Mucosa of descending colon (tissue), 3 donors: ENCODE data around the gene IST1. TPM values are rescaled to one million over a fixed set of nuclear protein-coding genes. Genes with fewer than 3 reads are reported as not detected.

ENCODE experiments used
- ATAC-seq: fragments of 200-7000 bp; cut with Tn5 transposase; one replicate; pipeline ENCODE4 v1.9.1; 2020; ENCODE audit warnings: mild to moderate bottlenecking, moderate library complexity
- DNase-seq, 3 donors: peaks; one replicate each; pipeline ENCODE4 v3.0.0-alpha.2; 2020
- H3K36me3 ChIP-seq: fragments of 200-600 bp; one replicate; pipeline ENCODE4 v1.8.0; 2021; ENCODE audit warnings: low read depth, mild to moderate bottlenecking
- H3K4me1 ChIP-seq: fragments of 200-600 bp; one replicate; pipeline ENCODE4 v1.8.0; 2021; ENCODE audit warnings: low read depth, mild to moderate bottlenecking
- H3K4me3 ChIP-seq: fragments of 200-600 bp; one replicate; pipeline ENCODE4 v1.8.0; 2021; ENCODE audit warnings: mild to moderate bottlenecking
- H3K9me3 ChIP-seq: fragments of 200-600 bp; one replicate; pipeline ENCODE4 v1.8.0; 2021; ENCODE audit warnings: mild to moderate bottlenecking
- CTCF ChIP-seq: fragments of 200-600 bp; IDR thresholded peaks from one replicate; pipeline ENCODE4 v1.8.0; 2022; ENCODE audit warnings: antibody characterized with exemption, mild to moderate bottlenecking
- intact Hi-C, 2 donors: fragments of 100-400 bp; cut with DNase I in 1 of 2; cut with micrococcal nuclease in 1 of 2; formaldehyde crosslinking; loops; one replicate each; pipeline versions ENCODE4 v1.11.0 to v1.11.1; 2022; cut with DNase I, micrococcal nuclease
- total RNA-seq, 3 donors: library from RNA; stranded (reverse); fragmentation: NEBNext Ultra II Directional in 2 of 3; extraction: Animal tissue kit (Norgen Biotek cat#: 25700) in 2 of 3; gene quantifications; one replicate each; pipeline versions ENCODE4 v1.2.1 to v1.2.4, GENCODE V29; 2021 to 2023
- donor health status: DM: no; HTN: no; CAD: no; lungs with moderate emphysema.
- donor health status: DM: no; HTN: no; CAD: no.
- donor health status: DM: no; HTN: yes; CAD: no.

Gene IST1
- total RNA-seq, 3 donors from 2014 or later: 223 to 278 (median 228) TPM

- Histone ChIP-seq H3K9me3 (no peaks in the 10 kb centered on the region), H3K4me3 (no peak overlapping the region), H3K4me1 (no peaks in the 10 kb centered on the region), H3K36me3 (no peaks in the 10 kb centered on the region)
- intact Hi-C loops: no loop called here
- DNase-seq: no peak
- no peak for TF ChIP-seq CTCF
- no peak for ATAC-seq
These were observed 42.7 kb downstream of the IST1 start for GRCh38 chr16:71937868-71938510.

- intact Hi-C loops: no loop called here
- Histone ChIP-seq H3K9me3 (no peaks in the 10 kb centered on the region), H3K4me1 (no peaks in the 10 kb centered on the region), H3K4me3 (no peak overlapping the region), H3K36me3 (no peaks in the 10 kb centered on the region)
- no peak for DNase-seq
- ATAC-seq: no peak
- no peak for TF ChIP-seq CTCF
These were observed 48.6 kb downstream of the IST1 start for GRCh38 chr16:71943887-71944286.

- intact Hi-C loops: no loop called here
- no peaks in the 10 kb centered on the region for H3K36me3 ChIP-seq
- no peak overlapping the region for H3K4me3 ChIP-seq
- no peaks in the 10 kb centered on the region for H3K4me1 ChIP-seq
- no peak for DNase-seq
- H3K9me3 ChIP-seq: no peaks in the 10 kb centered on the region
- TF ChIP-seq CTCF: no peak
- ATAC-seq: no peak
These were observed 50.3 kb downstream of the IST1 start for GRCh38 chr16:71945616-71946015.

GRCh38 chr16:71952825-71953224 is 57.5 kb downstream of the IST1 start:
- Histone ChIP-seq H3K36me3 (no peaks in the 10 kb centered on the region), H3K4me1 (no peaks in the 10 kb centered on the region), H3K9me3 (no peaks in the 10 kb centered on the region), H3K4me3 (no peak overlapping the region)
- ATAC-seq (no peak), DNase-seq (no peak)
- intact Hi-C loops: no loop called here
- no peak for TF ChIP-seq CTCF

- DNase-seq: no peak
- Histone ChIP-seq H3K4me3 (no peak overlapping the region), H3K9me3 (no peaks in the 10 kb centered on the region), H3K36me3 (no peaks in the 10 kb centered on the region), H3K4me1 (no peaks in the 10 kb centered on the region)
- no peak for ATAC-seq
- TF ChIP-seq CTCF: no peak
- intact Hi-C loops: no loop called here
These were observed 58.8 kb downstream of the IST1 start for GRCh38 chr16:71954180-71954579.

GRCh38 chr16:71954699-71955195 is 59.4 kb downstream of the IST1 start:
- TF ChIP-seq CTCF: no peak
- no peaks in the 10 kb centered on the region for H3K9me3 ChIP-seq
- no peak overlapping the region for H3K4me3 ChIP-seq
- ATAC-seq (no peak), DNase-seq (no peak)
- H3K4me1 ChIP-seq: no peaks in the 10 kb centered on the region
- intact Hi-C loops: no loop called here
- H3K36me3 ChIP-seq: no peaks in the 10 kb centered on the region
